SH-SY5Y (cell line): ENCODE results near the gene RPL27.

Experiments
- GATA2 ChIP-seq: IDR thresholded peaks from 2 replicates; pipeline ENCODE4 v1.6.1; 2011; ENCODE audit warnings: mild to moderate bottlenecking, low read depth, low read length
- GATA3 ChIP-seq: IDR thresholded peaks from 2 replicates; pipeline ENCODE4 v1.6.1; 2011; ENCODE audit warnings: low read depth, mild to moderate bottlenecking, low read length, moderate library complexity

GRCh38 chr17:43016216-43016615 lies 18.0 kb downstream of the RPL27 start:
- TF ChIP-seq GATA2 (no peak), GATA3 (no peak)
